ENCODE results near the gene CAPZA1. TPM values are rescaled to one million over a fixed set of nuclear protein-coding genes. Genes with fewer than 3 reads are reported as not detected.
A peak's percentile ranks its signal among the peaks of the same experiment; 100 is the strongest.

CAPZA1 gene
- polyA plus RNA-seq, 1 experiment: 65.1 TPM

- Histone ChIP-seq H3K4me3 (ENCODE audit: low read depth, low read length) (no peak overlapping the region), H3K36me3 (ENCODE audit: control insufficient read depth, insufficient read depth, low read length) (peaks cover 46% of the 10 kb centered on the region), H3K27me3 (ENCODE audit: control insufficient read depth, insufficient read depth, low read length) (no peaks in the 10 kb centered on the region)
- DNase-seq (ENCODE audit: low read depth): no peak
- TF ChIP-seq CTCF (IDR thresholded peaks at IDR 0.05; ENCODE audit: insufficient read depth, low read depth, low read length): no peak
- ChIA-PET POLR2A (no interaction called here), CTCF (interaction anchor here (0.9 to 1.5 kb wide), 5 partner anchors 10 to 240 kb away, joined by 3 to 6 read pairs (median 4); partner anchors contain the start of genes MOV10 and PPM1J)
These were observed 79.0 kb downstream of the CAPZA1 start for GRCh38 chr1:112698366-112699310.

- Histone ChIP-seq H3K4me3 (ENCODE audit: low read depth, low read length) (no peak overlapping the region), H3K36me3 (ENCODE audit: control insufficient read depth, insufficient read depth, low read length) (peaks cover 41% of the 10 kb centered on the region), H3K27me3 (ENCODE audit: control insufficient read depth, insufficient read depth, low read length) (no peaks in the 10 kb centered on the region)
- CTCF ChIA-PET: interaction anchor here (0.9 to 1.5 kb wide), 5 partner anchors 10 to 26 kb away, joined by 3 to 6 read pairs (median 4); partner anchors contain the start of genes MOV10 and PPM1J
- POLR2A ChIA-PET: no interaction called here
- no peak for TF ChIP-seq CTCF (IDR thresholded peaks at IDR 0.05; ENCODE audit: insufficient read depth, low read depth, low read length)
- DNase-seq (ENCODE audit: low read depth): no peak
These were observed 80.0 kb downstream of the CAPZA1 start for GRCh38 chr1:112699425-112700144.

GRCh38 chr1:112700290-112701226 is 80.9 kb downstream of the CAPZA1 start:
- peak; percentile 72 for DNase-seq (ENCODE audit: low read depth)
- peaks cover 36% of the 10 kb centered on the region for H3K36me3 ChIP-seq (ENCODE audit: control insufficient read depth, insufficient read depth, low read length)
- CTCF ChIA-PET: interaction anchor here (0.7 to 1.4 kb wide), 5 partner anchors 26 to 310 kb away, joined by 3 to 4 read pairs (median 3); partner anchors contain the start of gene MOV10

More at GRCh38 chr1:112700290-112701226, 80.9 kb downstream of the CAPZA1 start:
- no peak overlapping the region for H3K4me3 ChIP-seq (ENCODE audit: low read depth, low read length)
- POLR2A ChIA-PET: interaction anchor here (0.5 kb wide), 1 partner anchor 154 kb away, joined by 3 read pairs; no protein-coding TSS in a partner anchor
- no peaks in the 10 kb centered on the region for H3K27me3 ChIP-seq (ENCODE audit: control insufficient read depth, insufficient read depth, low read length)
- TF ChIP-seq CTCF (IDR thresholded peaks at IDR 0.05; ENCODE audit: insufficient read depth, low read depth, low read length): peak; percentile 26; the same call in 1 of the 2 replicates

All from BJ (cell line).